DND-41 (cell line): Measurements from ENCODE around the gene USP48.
A peak's percentile ranks its signal among the peaks of the same experiment; 100 is the strongest.

Source experiments
- ATAC-seq: fragments of 200-7000 bp; cut with Tn5 transposase; 3 replicates; pipeline ENCODE4 v1.9.1; 2021; ENCODE audit warnings: low read depth; ENCODE audit not compliant: insufficient read depth
- DNase-seq: peaks from one replicate; pipeline ENCODE4 v3.0.0-alpha.2; 2020
- H2AFZ ChIP-seq: 2 replicates; pipeline ENCODE4 v1.6.0; 2012; ENCODE audit warnings: low read depth, low read length
- H3K27ac ChIP-seq: 2 replicates; pipeline ENCODE4 v1.5.1; 2012; ENCODE audit warnings: low read length, inconsistent platforms
- H3K27me3 ChIP-seq: fragments of 200-600 bp; sonication (generic); 2 replicates; pipeline ENCODE4 v1.6.0; 2012; ENCODE audit warnings: low read length, mild to moderate bottlenecking, inconsistent platforms; ENCODE audit not compliant: insufficient read depth, poor library complexity
- H3K36me3 ChIP-seq: 2 replicates; pipeline ENCODE4 v1.5.1; 2012; ENCODE audit warnings: low read length, inconsistent platforms; ENCODE audit not compliant: insufficient read depth
- H3K4me1 ChIP-seq: 2 replicates; pipeline ENCODE4 v1.5.1; 2012; ENCODE audit warnings: mild to moderate bottlenecking, low read length; ENCODE audit not compliant: insufficient read depth
- H3K4me2 ChIP-seq: 2 replicates; pipeline ENCODE4 v1.6.0; 2012; ENCODE audit warnings: mild to moderate bottlenecking, moderate library complexity, low read length, inconsistent platforms; ENCODE audit not compliant: insufficient read depth
- H3K4me3 ChIP-seq, 2 experiments: fragments of 200-600 bp in 1 of 2; shearing (Covaris generic) in 1 of 2; 2 replicates each; pipeline ENCODE4 v1.5.1; 2012 to 2016; ENCODE audit warnings: inconsistent platforms in 2 of 2, low read length in 2 of 2, mild to moderate bottlenecking in 2 of 2, low read depth in 1 of 2, moderate library complexity in 1 of 2
- H3K79me2 ChIP-seq: 2 replicates; pipeline ENCODE4 v1.6.0; 2012; ENCODE audit warnings: low read length, inconsistent platforms; ENCODE audit not compliant: insufficient read depth
- H3K9ac ChIP-seq: 2 replicates; pipeline ENCODE4 v1.6.0; 2012; ENCODE audit warnings: low read depth, mild to moderate bottlenecking, inconsistent platforms, low read length, moderate library complexity
- H3K9me3 ChIP-seq: 2 replicates; pipeline ENCODE4 v1.5.1; 2012; ENCODE audit warnings: low read length, moderate library complexity, mild to moderate bottlenecking, inconsistent platforms; ENCODE audit not compliant: insufficient read depth, severe bottlenecking
- H4K20me1 ChIP-seq: 2 replicates; pipeline ENCODE4 v1.6.0; 2012; ENCODE audit warnings: low read length; ENCODE audit not compliant: insufficient read depth
- CTCF ChIP-seq: IDR thresholded peaks from 2 replicates; pipeline ENCODE4 v1.5.1; 2012; ENCODE audit warnings: borderline replicate concordance, low read length, moderate library complexity, mild to moderate bottlenecking; ENCODE audit not compliant: poor library complexity, severe bottlenecking; ENCODE audit errors: extremely low read depth
- EZH2 ChIP-seq: IDR thresholded peaks from 3 replicates; pipeline ENCODE4 v1.6.1; 2012; ENCODE audit warnings: borderline replicate concordance, low read depth, mild to moderate bottlenecking, moderate library complexity, low read length, inconsistent platforms; ENCODE audit not compliant: severe bottlenecking

USP48 gene

DNA sequence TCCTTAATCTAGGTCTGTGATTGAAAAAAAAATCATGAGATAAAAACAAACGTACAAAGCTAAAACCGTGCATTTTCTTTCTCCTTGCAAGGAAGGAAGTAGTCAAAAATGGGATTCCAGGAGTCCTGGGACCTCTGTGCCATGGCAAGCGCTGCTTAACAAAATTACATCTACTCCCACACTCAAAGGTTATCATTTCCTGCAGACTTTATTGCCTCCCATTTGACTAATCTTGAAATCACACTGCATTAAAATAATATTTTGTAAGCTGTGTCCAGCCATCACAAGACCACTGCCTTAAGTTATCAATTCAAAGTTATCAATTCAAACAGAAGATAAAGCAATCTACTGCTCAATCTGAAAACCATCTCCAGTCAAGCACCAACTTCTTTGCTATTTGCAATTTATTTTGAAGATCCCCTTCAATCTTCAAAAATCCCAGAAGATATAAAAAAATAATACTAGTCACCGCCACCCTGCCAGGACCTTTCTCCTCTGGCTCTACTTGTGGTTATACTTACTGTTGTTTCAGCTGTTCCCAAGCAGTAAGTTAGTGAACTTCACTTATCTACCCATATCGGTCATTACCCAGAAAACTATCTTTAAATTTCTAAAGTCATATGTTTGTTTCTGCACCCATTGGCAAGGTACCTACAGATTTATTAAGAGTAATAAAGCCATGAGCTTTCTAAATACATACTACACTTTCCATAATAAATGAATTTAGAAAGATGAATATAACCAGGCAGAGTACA, 75.7 kb downstream of the USP48 start:
- no peak overlapping the region for H3K4me3 ChIP-seq
- no peaks in the 10 kb centered on the region for H3K9me3 ChIP-seq
- DNase-seq = no peak
- TF ChIP-seq CTCF = no peak
- no peak for TF ChIP-seq EZH2
- H3K36me3 ChIP-seq = peaks cover 73% of the 10 kb centered on the region
- H4K20me1 ChIP-seq = peaks cover 2% of the 10 kb centered on the region; the same call in 1 of the 2 replicates
- no peak overlapping the region for H3K9ac ChIP-seq
- H3K79me2 ChIP-seq = no peaks in the 10 kb centered on the region
- H3K4me1 ChIP-seq = no peaks in the 10 kb centered on the region
- H3K27ac ChIP-seq = no peak overlapping the region
- no peaks in the 10 kb centered on the region for H3K27me3 ChIP-seq
- H3K4me2 ChIP-seq = no peak overlapping the region
- H2AFZ ChIP-seq = no peak overlapping the region
- ATAC-seq = no peak

DNA sequence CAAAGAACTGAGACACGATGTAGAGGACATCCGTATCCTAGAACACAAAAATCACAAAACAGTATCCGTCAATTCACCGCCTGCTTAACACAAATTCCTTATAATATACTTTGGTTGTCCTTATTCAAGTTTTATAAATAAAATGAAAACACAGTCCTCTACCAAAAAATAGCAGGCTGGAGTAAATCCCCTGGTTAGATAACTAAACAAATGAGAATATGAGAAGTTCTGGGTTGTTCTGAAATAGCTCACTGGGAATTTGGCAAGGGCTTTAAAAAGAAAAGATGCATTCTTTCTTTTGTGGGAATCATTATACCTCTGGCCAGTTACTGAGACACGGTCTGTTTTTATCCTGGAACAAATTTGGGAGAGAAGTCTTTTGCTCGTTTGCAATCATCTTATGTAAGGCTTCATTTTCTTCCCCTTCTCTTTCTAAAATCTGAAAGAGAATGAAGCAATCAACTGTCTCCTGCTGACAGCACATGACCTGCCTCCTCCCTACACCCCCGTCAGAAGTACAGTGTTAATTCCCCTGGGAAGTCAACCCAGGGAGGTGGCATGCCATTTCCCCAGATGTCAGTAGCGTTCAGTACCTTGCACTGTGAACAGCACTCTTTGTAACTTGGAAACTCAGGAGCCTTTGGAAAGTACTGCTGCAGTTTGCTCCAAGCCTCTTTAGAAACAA, 76.7 kb downstream of the USP48 start:
- H2AFZ ChIP-seq = no peak overlapping the region
- H3K9ac ChIP-seq = no peak overlapping the region
- H3K4me1 ChIP-seq = no peaks in the 10 kb centered on the region
- H3K79me2 ChIP-seq = no peaks in the 10 kb centered on the region
- H3K27me3 ChIP-seq = no peaks in the 10 kb centered on the region
- H3K4me3 ChIP-seq = no peak overlapping the region
- peaks cover 2% of the 10 kb centered on the region; the same call in 1 of the 2 replicates for H4K20me1 ChIP-seq
- H3K9me3 ChIP-seq = no peaks in the 10 kb centered on the region
- H3K27ac ChIP-seq = 0 out of 2 replicates have a peak overlapping the region, but pooled peaks have one; percentile 18
- TF ChIP-seq CTCF (no peak), EZH2 (no peak)
- ATAC-seq = no peak
- H3K4me2 ChIP-seq = no peak overlapping the region
- DNase-seq = no peak
- peaks cover 74% of the 10 kb centered on the region for H3K36me3 ChIP-seq

GRCh38 chr1:21705303-21705980, 77.5 kb downstream of the USP48 start:
- H3K9me3 ChIP-seq = no peaks in the 10 kb centered on the region
- H4K20me1 ChIP-seq = no peaks in the 10 kb centered on the region; the same call in 1 of the 2 replicates
- H3K4me2 ChIP-seq = no peak overlapping the region
- DNase-seq (no peak), ATAC-seq (no peak)
- H3K36me3 ChIP-seq = peaks cover 80% of the 10 kb centered on the region
- no peaks in the 10 kb centered on the region for H3K27me3 ChIP-seq
- H3K27ac ChIP-seq = no peak overlapping the region
- H3K4me1 ChIP-seq = no peaks in the 10 kb centered on the region
- H3K9ac ChIP-seq = no peak overlapping the region
- TF ChIP-seq CTCF (no peak), EZH2 (no peak)
- H3K4me3 ChIP-seq = no peak overlapping the region
- no peaks in the 10 kb centered on the region for H3K79me2 ChIP-seq
- no peak overlapping the region for H2AFZ ChIP-seq
